Measurements from ENCODE around the gene PLEKHG5.

PLEKHG5 gene

DNA sequence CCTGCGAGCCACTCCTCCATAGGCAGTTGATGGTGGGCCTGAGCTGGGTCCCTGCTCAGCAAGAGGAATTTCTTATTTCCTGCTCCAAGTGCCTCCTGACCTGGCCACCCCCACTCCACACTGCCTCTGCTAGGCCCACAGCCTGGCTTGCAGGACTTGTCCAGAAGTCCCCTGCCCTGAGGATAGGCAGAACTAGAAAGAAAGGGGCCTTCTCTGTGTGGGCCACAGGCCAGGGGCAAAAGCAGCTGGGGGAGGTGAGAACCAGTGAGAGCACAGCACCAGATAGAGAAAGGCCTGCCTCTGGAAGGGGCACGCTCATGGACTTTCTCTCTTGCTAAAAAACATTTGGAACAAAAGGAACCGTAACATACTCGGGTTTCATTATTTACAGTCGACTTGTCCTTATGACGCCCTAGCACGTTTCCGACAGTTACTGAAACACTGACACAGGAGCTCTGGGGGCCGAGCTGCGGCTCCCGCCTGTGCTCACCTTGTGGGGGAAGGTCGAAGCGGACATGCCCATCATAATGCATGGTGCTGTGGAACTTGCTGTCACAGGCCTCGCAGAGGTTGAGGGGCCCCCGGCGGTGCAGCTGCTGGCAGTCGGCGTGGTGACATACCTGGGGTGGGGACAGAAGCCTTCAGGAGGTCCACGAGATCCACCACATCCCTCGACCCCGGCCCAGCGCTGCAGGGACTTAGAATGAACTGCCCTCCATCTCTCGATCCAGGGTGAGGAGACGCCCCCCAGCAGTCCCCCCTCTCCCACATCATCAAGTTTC is 14.2 kb downstream of the PLEKHG5 start:
- no peak for DNase-seq (ENCODE audit: low read depth in 2 of 2)

DNA sequence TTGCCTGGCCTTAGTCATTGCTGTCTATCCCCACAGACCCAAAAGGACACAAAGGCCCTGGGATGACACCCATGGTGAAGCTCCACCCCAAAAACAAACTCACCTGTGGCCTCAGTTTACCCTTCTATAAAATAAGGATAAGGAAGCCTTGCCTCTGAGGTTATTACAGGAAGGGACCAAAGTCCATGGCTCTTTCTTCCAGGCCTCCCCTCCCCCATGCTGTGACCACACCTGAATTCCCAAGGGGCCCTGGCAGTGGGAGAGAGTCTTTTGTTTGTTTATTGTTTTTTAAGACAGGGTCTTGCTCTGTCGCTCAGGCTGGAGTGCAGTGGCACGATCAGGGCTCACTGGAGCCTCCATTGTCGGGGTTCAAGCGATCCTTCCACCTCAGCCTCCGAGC is 15.0 kb downstream of the PLEKHG5 start:
- DNase-seq (ENCODE audit: low read depth in 2 of 2) = no peak

- DNase-seq (ENCODE audit: low read depth in 2 of 2) = peak in 1 of 2 donors; percentile 58
Observed at GRCh38 chr1:6475381-6476133, 15.9 kb downstream of the PLEKHG5 start.

DNA sequence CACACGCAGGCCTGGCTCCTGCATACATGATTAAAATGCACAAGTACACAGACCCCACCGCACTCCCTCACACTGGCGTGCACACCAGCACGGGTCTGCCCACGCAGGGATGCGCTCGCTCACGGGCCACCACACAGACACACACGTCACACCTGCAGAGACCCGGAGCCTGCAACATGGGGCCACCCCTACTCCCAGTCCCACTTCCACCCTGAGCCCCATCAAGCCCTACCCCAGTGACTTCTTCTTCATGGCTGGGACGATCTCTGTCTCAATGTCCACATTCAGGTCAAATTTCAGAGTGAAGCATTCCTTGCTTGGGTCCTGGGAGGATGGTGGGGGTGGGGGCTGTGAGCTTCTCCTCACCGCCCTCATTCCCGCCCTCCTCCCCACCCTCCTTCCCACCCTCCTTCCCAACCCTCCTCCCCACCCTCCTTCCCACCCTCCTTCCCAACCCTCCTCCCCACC is 16.6 kb downstream of the PLEKHG5 start:
- DNase-seq (ENCODE audit: low read depth in 2 of 2) = no peak

- no peak for DNase-seq (ENCODE audit: low read depth in 2 of 2)
Observed at GRCh38 chr1:6473974-6474814, 17.3 kb downstream of the PLEKHG5 start.

DNA sequence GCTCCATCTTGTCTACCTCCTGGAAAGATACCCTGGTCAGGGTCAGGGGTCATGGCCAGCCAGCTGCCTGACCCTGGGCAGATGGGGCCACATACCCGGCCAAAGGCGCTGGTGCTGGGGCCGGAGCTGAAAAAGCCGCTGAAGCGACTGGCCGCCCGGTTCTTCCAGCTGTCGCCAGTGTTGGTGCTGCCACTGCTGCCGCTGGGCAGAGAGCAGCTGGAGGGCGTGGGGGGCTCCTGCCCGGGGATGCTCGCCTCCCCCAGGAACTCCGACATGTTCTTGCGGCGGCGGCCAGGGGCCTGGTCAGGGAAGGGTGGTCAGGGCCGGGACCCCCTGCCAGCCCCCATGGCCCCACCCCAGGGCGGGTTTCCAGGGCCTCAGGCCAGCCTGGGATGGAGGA is 18.3 kb downstream of the PLEKHG5 start:
- no peak for DNase-seq (ENCODE audit: low read depth in 2 of 2)

- DNase-seq (ENCODE audit: low read depth in 2 of 2) = no peak
Observed at GRCh38 chr1:6472391-6472790, 19.1 kb downstream of the PLEKHG5 start.

- no peak for DNase-seq (ENCODE audit: low read depth in 2 of 2)
Observed at GRCh38 chr1:6471970-6472368, 19.5 kb downstream of the PLEKHG5 start.

DNA sequence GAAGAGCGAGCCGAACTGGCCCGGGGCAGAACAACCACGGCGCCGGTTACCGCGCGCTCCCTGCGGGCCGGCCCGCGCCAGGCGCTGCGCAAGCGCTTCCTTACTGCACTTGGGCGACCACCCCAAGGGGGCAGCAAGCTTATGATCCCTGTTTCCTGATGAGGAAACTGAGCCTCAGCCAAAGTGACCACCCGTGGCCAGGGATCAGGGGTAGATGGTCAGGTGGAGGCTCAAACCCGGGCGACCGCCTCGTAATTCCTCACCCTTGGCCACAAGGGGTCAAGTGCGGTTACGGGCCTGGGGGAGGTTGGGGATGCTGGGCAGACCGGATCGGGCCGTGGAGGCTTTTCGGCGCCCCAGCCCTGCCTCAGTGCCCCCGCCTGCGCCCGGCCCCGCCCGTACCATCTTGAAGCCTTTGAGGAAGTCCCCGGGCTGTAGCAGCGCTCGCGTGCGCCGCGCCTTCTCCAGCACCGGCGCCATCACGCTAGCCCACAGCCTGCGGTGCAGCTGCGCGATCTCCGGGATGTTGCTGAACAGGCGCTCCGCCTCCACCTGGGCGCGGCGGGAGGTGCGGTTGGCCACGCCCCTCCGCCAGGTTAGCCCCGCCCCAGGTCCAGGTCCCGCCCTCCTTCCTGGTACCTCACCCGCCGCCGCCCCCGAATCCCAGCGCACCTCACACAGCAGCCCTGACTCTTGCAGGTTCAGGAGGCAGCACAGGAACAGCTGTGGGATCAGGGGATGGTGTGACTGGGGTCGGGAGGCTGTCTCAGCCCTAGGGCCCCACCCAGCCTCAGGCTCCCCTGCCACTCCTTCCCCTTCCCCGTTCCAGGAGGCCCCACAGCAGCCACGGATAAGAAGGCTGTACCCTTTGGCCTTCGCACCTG is 20.1 kb downstream of the PLEKHG5 start:
- DNase-seq (ENCODE audit: low read depth in 2 of 2) = no peak

- DNase-seq (ENCODE audit: low read depth in 2 of 2) = no peak
Observed at GRCh38 chr1:6470132-6471085, 21.1 kb downstream of the PLEKHG5 start.

- no peak for DNase-seq (ENCODE audit: low read depth in 2 of 2)
Observed at GRCh38 chr1:6468729-6469461, 22.6 kb downstream of the PLEKHG5 start.

DNA sequence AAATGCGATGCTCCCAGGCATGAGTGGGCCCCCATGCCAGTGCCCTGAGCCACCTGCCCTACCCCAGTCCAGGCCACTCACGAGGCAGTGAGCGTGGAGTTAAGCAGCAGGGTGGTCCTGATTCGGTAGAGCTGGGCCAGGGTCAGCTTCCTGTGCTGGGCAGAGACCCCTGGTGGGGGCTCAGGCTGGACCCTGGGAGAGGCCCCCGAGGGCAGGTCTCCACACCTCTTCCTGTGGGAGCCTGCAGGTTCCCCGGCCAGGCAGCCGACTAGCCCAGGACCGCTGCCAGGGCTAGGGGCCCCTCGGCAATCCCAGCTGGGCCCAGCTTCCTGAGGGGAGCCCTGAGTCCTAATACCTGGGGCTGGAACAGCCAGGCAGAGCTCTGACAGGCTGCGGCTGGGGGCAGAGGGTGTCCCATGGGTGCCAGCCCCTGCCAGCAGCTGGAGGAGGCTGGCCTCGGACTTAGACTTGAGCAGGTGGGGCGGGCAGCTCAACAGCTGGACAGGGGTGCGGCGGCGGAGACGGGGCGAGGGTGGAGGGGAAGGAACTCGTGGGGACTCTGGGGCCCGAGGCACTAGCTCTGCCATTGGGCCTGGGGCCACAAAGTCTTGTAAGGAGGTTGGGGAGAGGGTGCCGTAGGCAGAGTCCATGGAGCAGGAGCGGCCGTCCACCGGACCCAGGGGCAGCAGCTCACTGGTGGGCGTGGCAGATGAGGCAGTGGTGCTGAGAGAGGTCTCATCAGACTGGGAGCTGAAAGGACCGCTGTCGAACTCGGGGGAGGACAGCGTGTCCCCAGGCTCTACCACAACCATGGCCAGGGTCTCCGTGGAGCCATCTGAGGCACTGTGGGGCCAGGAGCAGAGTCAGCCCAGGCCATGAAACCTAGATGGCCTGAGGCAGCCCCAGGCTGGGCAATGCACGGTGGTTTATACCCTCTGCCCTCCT is 23.5 kb downstream of the PLEKHG5 start:
- DNase-seq (ENCODE audit: low read depth in 2 of 2) = no peak

DNA sequence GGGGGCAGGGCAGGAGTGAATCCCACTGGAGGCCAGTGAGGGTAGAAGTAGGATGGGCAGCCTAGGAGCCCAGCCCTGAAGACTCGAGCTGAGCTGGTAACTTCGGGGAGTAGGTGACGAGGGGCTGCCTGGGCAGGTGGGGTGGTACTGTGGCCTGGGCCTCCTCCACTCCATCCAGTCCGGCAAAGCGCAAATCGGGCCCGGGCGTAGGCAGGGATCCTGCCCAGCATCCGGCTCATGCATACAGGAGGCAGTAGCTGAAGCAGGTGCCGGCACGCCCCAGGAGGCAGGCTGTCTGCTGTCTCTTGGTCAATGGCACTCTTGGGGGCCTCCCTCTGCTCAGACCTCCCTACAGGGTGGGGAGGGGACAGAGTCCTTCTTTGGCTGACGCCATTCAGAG is 24.2 kb downstream of the PLEKHG5 start:
- no peak for DNase-seq (ENCODE audit: low read depth in 2 of 2)

GRCh38 chr1:6466751-6467150 is 24.7 kb downstream of the PLEKHG5 start:
- DNase-seq (ENCODE audit: low read depth in 2 of 2) = no peak

- DNase-seq (ENCODE audit: low read depth in 2 of 2) = no peak
Observed at GRCh38 chr1:6466023-6466422, 25.4 kb downstream of the PLEKHG5 start, which contains the start of gene TNFRSF25. TSS of gene TNFRSF25 (minus strand) at chr1:6466173. CDS start at chr1:6466107, 66 bp downstream.

- no peak for DNase-seq (ENCODE audit: low read depth in 2 of 2)
Observed at GRCh38 chr1:6465461-6466005, 25.9 kb downstream of the PLEKHG5 start.

- no peak for DNase-seq (ENCODE audit: low read depth in 2 of 2)
Observed at GRCh38 chr1:6464915-6465314, 26.6 kb downstream of the PLEKHG5 start.

DNA sequence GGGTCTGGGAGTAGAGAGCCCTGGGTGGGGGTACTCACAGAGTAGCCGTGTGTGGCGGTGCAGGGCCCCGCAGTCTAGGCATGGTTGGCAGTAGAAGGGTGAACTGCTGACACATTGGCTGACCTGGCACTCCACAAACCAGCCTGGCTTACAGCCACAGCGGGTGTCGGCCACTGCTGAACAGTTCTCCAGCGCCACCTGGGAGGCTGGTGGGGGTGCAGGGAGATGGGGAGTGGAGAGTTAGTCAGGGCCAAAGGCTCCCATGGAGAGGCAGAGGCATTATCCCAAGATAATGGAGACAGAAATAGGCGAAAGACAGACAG is 27.0 kb downstream of the PLEKHG5 start:
- DNase-seq (ENCODE audit: low read depth in 2 of 2) = no peak

All from stimulated activated CD8-positive, alpha-beta memory T cell treated with anti-CD3 and anti-CD28 coated beads, Interleukin-15, amount 100 ng/mL, for 4 hours (primary cell).